Measurements from ENCODE around the gene MYCBPAP. TPM values are rescaled to one million over a fixed set of nuclear protein-coding genes. Genes with fewer than 3 reads are reported as not detected.

MYCBPAP gene
- total and polyA plus RNA-seq, 7 donors: 0.05 to 0.99 (median 0.27) TPM; not detected in 2

- no peaks in the 10 kb centered on the region for H3K27me3 ChIP-seq (ENCODE audit: insufficient read depth in 3 of 3, low read length in 2 of 3)
- peak in 1 of 4 donors; percentile 2 for ATAC-seq
- H3K27ac ChIP-seq: peak overlapping the region; percentile 65
- H3K36me3 ChIP-seq (ENCODE audit: insufficient read depth in 1 of 2, low read depth in 1 of 2): no peaks in the 10 kb centered on the region
- intact Hi-C loops (cut with DNase I): no loop called here
- H3K9me3 ChIP-seq: no peaks in the 10 kb centered on the region
- 27 to 40% (median 28%) methylated on average over 29 to 32 of the region's 32 CpGs for WGBS, 3 donors
- no peaks in the 10 kb centered on the region for H3K4me1 ChIP-seq
- peak in 1 of 2 donors; percentile 35 for DNase-seq
- H3K4me3 ChIP-seq: peak overlapping the region; percentile 75
- no peak for TF ChIP-seq CTCF (IDR thresholded peaks at IDR 0.05)
Observed at GRCh38 chr17:50508573-50509460, 578 bp downstream of the MYCBPAP start.

- DNase-seq (no peak), ATAC-seq (no peak)
- Histone ChIP-seq H3K9me3 (no peaks in the 10 kb centered on the region), H3K36me3 (ENCODE audit: insufficient read depth in 1 of 2, low read depth in 1 of 2) (no peaks in the 10 kb centered on the region), H3K4me1 (no peaks in the 10 kb centered on the region), H3K27ac (no peak overlapping the region), H3K4me3 (no peak overlapping the region), H3K27me3 (ENCODE audit: insufficient read depth in 3 of 3, low read length in 2 of 3) (no peaks in the 10 kb centered on the region)
- no peak for TF ChIP-seq CTCF (IDR thresholded peaks at IDR 0.05)
- intact Hi-C loops (cut with DNase I): no loop called here
- 50 to 64% (median 62%) methylated on average over 3 of the region's 3 CpGs for WGBS, 3 donors
Observed at GRCh38 chr17:50511058-50511457, 2.8 kb downstream of the MYCBPAP start.

DNA sequence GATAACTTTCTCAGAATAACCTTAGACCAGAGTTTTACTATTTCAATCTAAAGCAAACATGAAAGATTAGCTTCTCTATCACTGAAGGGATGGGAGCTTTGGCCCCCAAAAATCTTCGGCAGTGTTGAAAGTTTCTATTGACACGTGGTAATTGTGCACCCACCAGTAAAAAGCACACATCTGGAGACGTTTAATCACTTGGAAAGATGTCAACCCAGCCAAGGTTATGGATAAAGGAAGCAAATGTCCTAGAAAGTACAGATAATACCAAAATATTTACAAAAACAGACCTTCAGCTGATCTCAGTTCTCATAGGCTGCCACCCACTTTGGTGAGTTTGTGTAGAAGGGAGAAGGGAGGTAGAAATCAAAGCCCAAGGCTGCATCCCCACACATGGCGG, 5.3 kb downstream of the MYCBPAP start:
- WGBS, 3 donors: 67 to 81% (median 69%) methylated on average over 4 of the region's 4 CpGs
- no peak for ATAC-seq
- no peak overlapping the region for H3K27ac ChIP-seq
- no peak for TF ChIP-seq CTCF (IDR thresholded peaks at IDR 0.05)
- no peaks in the 10 kb centered on the region for H3K9me3 ChIP-seq
- H3K4me3 ChIP-seq: no peak overlapping the region
- DNase-seq: no peak
- H3K36me3 ChIP-seq (ENCODE audit: insufficient read depth in 1 of 2, low read depth in 1 of 2): no peaks in the 10 kb centered on the region
- H3K4me1 ChIP-seq: no peaks in the 10 kb centered on the region
- intact Hi-C loops (cut with DNase I): no loop called here
- H3K27me3 ChIP-seq (ENCODE audit: insufficient read depth in 3 of 3, low read length in 2 of 3): no peaks in the 10 kb centered on the region

DNA sequence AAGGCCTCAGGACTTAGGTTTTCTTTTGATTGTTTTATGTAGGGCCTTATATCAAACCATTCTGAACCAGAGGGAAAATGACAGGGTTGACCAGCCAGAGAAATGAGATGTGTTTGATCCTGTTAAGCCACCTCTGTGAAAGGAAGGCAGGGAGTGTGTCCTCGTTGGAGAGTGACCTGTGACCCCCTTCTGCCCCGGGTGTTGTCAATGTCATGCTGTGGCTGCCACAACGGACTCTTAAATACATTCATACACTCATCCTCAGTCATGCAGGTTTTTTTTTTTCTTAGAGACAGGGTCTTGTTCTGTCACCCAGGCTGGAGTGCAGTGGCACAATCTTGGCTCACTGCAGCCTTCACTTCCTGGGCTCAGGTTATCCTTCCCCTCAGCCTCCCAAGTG, 6.1 kb downstream of the MYCBPAP start:
- Histone ChIP-seq H3K4me1 (no peaks in the 10 kb centered on the region), H3K4me3 (no peak overlapping the region), H3K27ac (no peak overlapping the region), H3K36me3 (ENCODE audit: insufficient read depth in 1 of 2, low read depth in 1 of 2) (no peaks in the 10 kb centered on the region), H3K9me3 (no peaks in the 10 kb centered on the region), H3K27me3 (ENCODE audit: insufficient read depth in 3 of 3, low read length in 2 of 3) (no peaks in the 10 kb centered on the region)
- TF ChIP-seq CTCF (IDR thresholded peaks at IDR 0.05): no peak
- DNase-seq: no peak
- ATAC-seq: no peak
- WGBS, 3 donors: 58 to 67% (median 63%) methylated on average over 3 of the region's 3 CpGs
- intact Hi-C loops (cut with DNase I): no loop called here
